ENCODE results near the gene DLL1. TPM values are rescaled to one million over a fixed set of nuclear protein-coding genes. Genes with fewer than 3 reads are reported as not detected.
"Not testable (repeated sequence)": the region's sequence is repeated elsewhere in the genome, so short reads cannot be mapped to it uniquely, and the experiment has no call there.

DLL1 gene
- total RNA-seq, 4 donors from 2014 or later, result 32.6 to 75.6 (median 46.9) TPM

GRCh38 chr6:170269151-170269845 lies 21.6 kb downstream of the DLL1 start:
- no peak for DNase-seq (ENCODE audit: low spot score in 2 of 2)

DNA sequence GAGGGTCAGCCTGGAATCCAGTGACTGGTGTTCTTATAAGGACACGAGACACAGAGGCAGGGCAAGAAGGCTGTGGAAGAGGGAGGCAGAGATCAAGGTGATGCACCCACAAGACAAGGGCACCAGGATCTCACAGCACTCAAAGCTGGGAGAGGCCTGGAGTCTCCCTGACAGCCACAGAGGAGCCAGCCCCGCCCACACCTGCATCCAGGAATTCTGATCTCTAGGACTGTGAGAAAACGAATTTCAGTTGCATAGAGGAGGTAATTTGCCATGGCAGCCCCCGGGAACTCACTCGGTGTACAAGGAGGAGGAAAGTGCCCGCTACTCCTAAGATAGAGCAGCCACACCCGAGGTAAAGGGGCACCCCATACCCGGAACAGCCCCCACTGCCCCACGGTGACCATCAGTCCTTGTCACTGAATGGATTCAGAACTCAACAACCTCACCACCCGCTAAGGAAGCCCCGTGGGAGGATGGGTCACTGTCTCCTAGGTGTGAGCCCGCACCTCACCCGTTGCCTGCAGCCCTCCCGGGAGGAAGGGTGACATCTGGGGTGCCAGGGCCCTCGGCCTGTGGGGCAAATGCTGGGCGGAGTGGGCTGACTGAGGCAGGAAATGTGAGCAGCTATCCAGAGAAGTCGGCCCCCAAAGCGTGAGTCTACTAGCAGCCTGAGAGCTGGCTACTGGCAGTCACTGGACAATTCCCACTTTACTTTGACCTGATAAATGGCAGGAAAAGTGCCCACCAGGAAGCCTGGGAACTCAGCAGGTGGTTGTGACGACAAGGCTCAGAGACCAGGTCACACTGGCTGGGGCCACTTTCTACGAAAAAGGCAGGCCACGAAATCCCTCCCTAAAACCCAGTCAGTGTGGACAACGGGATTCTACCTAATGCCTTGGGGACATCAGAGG lies 22.4 kb downstream of the DLL1 start:
- no peaks in the 10 kb centered on the region for H3K4me1 ChIP-seq
- peaks cover 10% of the 10 kb centered on the region for H3K27me3 ChIP-seq
- no peak overlapping the region for H3K27ac ChIP-seq
- 80% methylated on average over 8 of the region's 22 CpGs for WGBS
- TF ChIP-seq POLR2A (IDR thresholded peaks at IDR 0.05) (no peak), POLR2AphosphoS5 (IDR thresholded peaks at IDR 0.05) (no peak)
- H3K36me3 ChIP-seq, result no peaks in the 10 kb centered on the region
- no peak for DNase-seq (ENCODE audit: low spot score in 2 of 2)
- H3K9me3 ChIP-seq, result no peaks in the 10 kb centered on the region
- H3K4me3 ChIP-seq, result no peak overlapping the region

More at GRCh38 chr6:170269151-170269845, 21.6 kb downstream of the DLL1 start:
- H3K27me3 ChIP-seq, result peaks cover 10% of the 10 kb centered on the region
- H3K4me3 ChIP-seq, result no peak overlapping the region
- WGBS, result 73% methylated on average over 22 of the region's 22 CpGs
- H3K4me1 ChIP-seq, result no peaks in the 10 kb centered on the region
- H3K27ac ChIP-seq, result no peak overlapping the region
- TF ChIP-seq POLR2AphosphoS5 (IDR thresholded peaks at IDR 0.05), result no peak
- no peak for TF ChIP-seq EP300 (IDR thresholded peaks at IDR 0.05)
- no peak for TF ChIP-seq POLR2A (IDR thresholded peaks at IDR 0.05)
- TF ChIP-seq CTCF (IDR thresholded peaks at IDR 0.05), result no peak
- H3K9me3 ChIP-seq, result no peaks in the 10 kb centered on the region
- no peaks in the 10 kb centered on the region for H3K36me3 ChIP-seq

DNA sequence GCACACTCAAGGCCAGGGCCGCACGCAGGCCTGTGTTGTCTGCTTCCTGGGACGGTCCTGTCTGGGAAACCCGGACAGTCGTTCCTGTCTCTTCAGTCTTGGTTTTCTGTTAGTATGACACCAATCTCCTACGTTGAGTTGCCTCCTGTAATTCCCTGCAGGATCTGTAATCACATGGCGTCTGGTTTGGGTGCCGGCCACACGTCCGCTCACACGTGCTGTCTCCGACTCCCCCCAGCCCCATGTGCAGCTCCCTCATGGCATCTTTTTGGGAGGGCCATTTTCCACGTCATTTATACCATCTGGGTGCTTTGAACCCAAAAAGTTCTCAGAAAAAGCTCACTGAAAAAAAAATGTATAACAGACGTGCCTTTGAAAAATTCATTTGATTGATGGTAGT lies 23.2 kb downstream of the DLL1 start:
- TF ChIP-seq POLR2A (IDR thresholded peaks at IDR 0.05) (no peak), POLR2AphosphoS5 (IDR thresholded peaks at IDR 0.05) (no peak), CTCF (IDR thresholded peaks at IDR 0.05) (no peak), EP300 (IDR thresholded peaks at IDR 0.05) (no peak)
- no peaks in the 10 kb centered on the region for H3K9me3 ChIP-seq
- no peak for DNase-seq (ENCODE audit: low spot score in 2 of 2)
- WGBS, result 82% methylated on average over 11 of the region's 14 CpGs
- H3K36me3 ChIP-seq, result no peaks in the 10 kb centered on the region
- no peaks in the 10 kb centered on the region for H3K4me1 ChIP-seq
- peaks cover 4% of the 10 kb centered on the region for H3K27me3 ChIP-seq
- no peak overlapping the region for H3K27ac ChIP-seq
- no peak overlapping the region for H3K4me3 ChIP-seq

DNA sequence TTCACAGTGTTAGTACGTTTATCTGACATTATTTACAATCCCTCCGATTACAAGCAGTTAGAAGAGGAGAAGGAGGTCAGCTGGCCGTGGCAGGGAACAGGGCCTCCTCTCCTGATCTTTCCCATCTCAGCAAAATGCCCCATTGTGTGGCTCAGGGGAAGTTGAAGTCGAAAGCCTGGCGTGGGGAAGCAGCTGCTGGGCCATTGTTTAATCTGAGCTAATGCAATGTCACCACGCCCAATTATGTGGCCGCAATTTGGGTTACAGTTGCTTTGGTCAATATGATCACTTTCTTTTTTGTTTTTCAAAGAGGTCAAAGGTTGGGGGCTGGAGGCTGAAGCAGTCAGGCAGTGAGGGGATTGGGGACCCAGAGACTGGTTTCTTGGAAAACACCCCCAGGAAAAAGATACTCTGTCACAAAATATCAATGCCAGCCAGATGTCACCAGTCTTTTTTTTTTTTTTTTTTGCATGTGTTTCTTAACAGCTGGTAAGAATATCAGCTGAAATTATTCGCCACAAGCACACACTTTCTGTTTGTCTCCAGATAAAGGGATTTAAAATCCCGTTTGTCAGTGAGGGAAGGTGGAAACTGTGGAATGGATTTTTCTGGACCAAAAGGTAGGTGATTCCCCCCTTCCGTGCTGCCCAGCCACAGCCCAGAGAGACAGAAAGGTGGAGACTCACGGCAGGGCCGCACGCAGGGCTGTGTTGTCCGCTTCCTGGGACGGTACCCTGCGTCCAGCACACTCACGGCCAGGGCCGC lies 24.6 kb downstream of the DLL1 start:
- Histone ChIP-seq H3K4me1 (no peaks in the 10 kb centered on the region), H3K4me3 (no peak overlapping the region), H3K27me3 (peaks cover 5% of the 10 kb centered on the region), H3K27ac (no peak overlapping the region), H3K36me3 (no peaks in the 10 kb centered on the region), H3K9me3 (no peaks in the 10 kb centered on the region)
- DNase-seq (ENCODE audit: low spot score in 2 of 2), result no peak
- 62% methylated on average over 14 of the region's 18 CpGs for WGBS
- no peak for TF ChIP-seq CTCF (IDR thresholded peaks at IDR 0.05)

DNA sequence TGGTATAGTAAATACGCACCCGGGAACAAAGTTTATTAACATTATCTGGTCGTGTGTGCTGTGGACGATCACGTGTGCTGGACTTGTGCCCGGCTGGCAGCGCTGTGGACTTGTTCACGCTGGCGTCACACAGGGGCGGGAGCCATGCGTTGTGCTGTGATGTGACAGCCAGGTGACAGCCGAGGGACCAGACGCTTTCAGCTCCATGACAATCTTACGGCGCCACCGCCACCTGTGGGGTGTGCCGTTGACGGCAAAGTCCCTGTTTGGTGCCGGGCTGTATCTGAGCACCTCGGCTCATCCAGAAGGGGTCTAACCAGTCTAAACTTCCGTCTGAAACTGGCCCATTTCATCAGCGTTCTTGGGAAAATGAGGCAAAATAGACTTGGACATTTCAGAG lies 25.2 kb downstream of the DLL1 start:
- Histone ChIP-seq H3K4me1 (no peaks in the 10 kb centered on the region), H3K36me3 (no peaks in the 10 kb centered on the region), H3K27ac (no peak overlapping the region), H3K27me3 (peaks cover 5% of the 10 kb centered on the region), H3K4me3 (no peak overlapping the region), H3K9me3 (no peaks in the 10 kb centered on the region)
- no peak for DNase-seq (ENCODE audit: low spot score in 2 of 2)
- no peak for TF ChIP-seq CTCF (IDR thresholded peaks at IDR 0.05)
- TF ChIP-seq EP300 (IDR thresholded peaks at IDR 0.05), result no peak
- WGBS, result 90% methylated on average over 22 of the region's 22 CpGs

DNA sequence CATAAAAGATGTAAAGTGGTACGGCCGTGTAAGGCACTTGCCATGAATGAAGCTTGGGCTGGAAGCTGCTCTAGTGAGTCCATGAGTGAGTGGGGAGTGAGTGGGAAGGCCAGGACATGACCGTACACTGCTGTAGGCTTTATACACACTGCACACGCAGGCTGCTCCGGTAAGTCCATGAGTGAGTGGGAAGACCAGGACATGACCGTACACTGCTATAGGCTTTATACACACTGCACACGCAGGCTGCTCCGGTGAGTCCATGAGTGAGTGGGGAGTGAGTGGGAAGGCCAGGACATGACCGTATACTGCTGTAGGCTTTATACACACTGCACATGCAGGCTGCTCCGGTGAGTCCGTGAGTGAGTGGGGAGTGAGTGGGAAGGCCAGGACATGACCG lies 26.2 kb downstream of the DLL1 start:
- not testable (repeated sequence) for H3K36me3 ChIP-seq; H3K27ac ChIP-seq; DNase-seq (ENCODE audit: low spot score in 2 of 2); H3K9me3 ChIP-seq; H3K4me1 ChIP-seq; H3K4me3 ChIP-seq; H3K27me3 ChIP-seq
- WGBS, result 87% methylated on average over 7 of the region's 12 CpGs

Data from suprapubic skin (tissue), 4 donors.